GM12891 (cell line): ENCODE data around the gene CHPF.

Experiments
- DNase-seq: peaks from one replicate; pipeline ENCODE4 v3.0.0; 2011; ENCODE audit warnings: low spot score; ENCODE audit not compliant: insufficient read length
- FAIRE-seq: peaks from 2 replicates; lab custom pipeline; 2011; peaks lifted over from hg19 to GRCh38; lab: Jason Lieb, UNC
- PAX5 ChIP-seq: IDR thresholded peaks from 2 replicates; pipeline ENCODE4 v1.6.1; 2011; ENCODE audit warnings: low read length, moderate library complexity, mild to moderate bottlenecking; ENCODE audit not compliant: insufficient read depth, severe bottlenecking
- POLR2A ChIP-seq: IDR thresholded peaks from 2 replicates; pipeline ENCODE4 v1.6.1; 2011; ENCODE audit warnings: low read depth, low read length, control low read depth
- POLR2AphosphoS5 ChIP-seq: IDR thresholded peaks from 2 replicates; pipeline ENCODE4 v1.6.1; 2011; ENCODE audit warnings: low read depth, low read length, control low read depth
- POU2F2 ChIP-seq: IDR thresholded peaks from 2 replicates; pipeline ENCODE4 v1.6.1; 2011; ENCODE audit warnings: low read depth, mild to moderate bottlenecking, control low read depth, low read length, moderate library complexity
- SPI1 ChIP-seq: IDR thresholded peaks from 2 replicates; pipeline ENCODE4 v1.6.1; 2011; ENCODE audit warnings: low read depth, low read length, control low read depth
- TAF1 ChIP-seq: IDR thresholded peaks from 2 replicates; pipeline ENCODE4 v1.6.1; 2011; ENCODE audit warnings: low read depth, low read length, control low read depth

Gene CHPF

GRCh38 chr2:219552382-219553167 is 9.0 kb upstream of the CHPF start:
- FAIRE-seq (peak; percentile 38), DNase-seq (peak; percentile 87)
- TF ChIP-seq POU2F2, result no peak
- no peak for TF ChIP-seq PAX5
- TF ChIP-seq POLR2AphosphoS5, result no peak
- TF ChIP-seq POLR2A, result no peak
- no peak for TF ChIP-seq SPI1
- no peak for TF ChIP-seq TAF1

- DNase-seq, result no peak
- no peak for FAIRE-seq
- no peak for TF ChIP-seq POU2F2
- no peak for TF ChIP-seq TAF1
- TF ChIP-seq POLR2AphosphoS5, result no peak
- no peak for TF ChIP-seq PAX5
- no peak for TF ChIP-seq SPI1
Observed at GRCh38 chr2:219551441-219552381, 8.1 kb upstream of the CHPF start.

GRCh38 chr2:219549619-219550018 is 6.0 kb upstream of the CHPF start:
- FAIRE-seq (no peak), DNase-seq (no peak)
- TF ChIP-seq POLR2AphosphoS5 (no peak), PAX5 (no peak), POU2F2 (no peak), TAF1 (no peak), SPI1 (no peak)

- DNase-seq (no peak), FAIRE-seq (no peak)
- TF ChIP-seq POLR2AphosphoS5 (no peak), POLR2A (no peak), PAX5 (no peak), POU2F2 (no peak), TAF1 (no peak), SPI1 (no peak)
Observed at GRCh38 chr2:219548990-219549389, 5.4 kb upstream of the CHPF start.

GRCh38 chr2:219547621-219548020 is 4.0 kb upstream of the CHPF start:
- FAIRE-seq (no peak), DNase-seq (no peak)
- TF ChIP-seq SPI1 (no peak), PAX5 (no peak)

GRCh38 chr2:219545943-219546352 is 2.3 kb upstream of the CHPF start:
- no peak for TF ChIP-seq TAF1
- no peak for TF ChIP-seq PAX5
- no peak for TF ChIP-seq POLR2AphosphoS5
- FAIRE-seq, result no peak
- DNase-seq, result no peak

- FAIRE-seq, result no peak
- TF ChIP-seq TAF1 (no peak), POLR2AphosphoS5 (no peak), PAX5 (no peak), POU2F2 (no peak), SPI1 (no peak), POLR2A (no peak)
- DNase-seq, result no peak
Observed at GRCh38 chr2:219545295-219545942, 1.8 kb upstream of the CHPF start.

GRCh38 chr2:219544567-219544966 is 958 bp upstream of the CHPF start:
- TF ChIP-seq POLR2A (no peak), POU2F2 (no peak), TAF1 (no peak), POLR2AphosphoS5 (no peak), PAX5 (no peak), SPI1 (no peak)

GRCh38 chr2:219542931-219543595 is 546 bp downstream of the CHPF start:
- DNase-seq (peak; percentile 56), FAIRE-seq (peak; percentile 67)
- TF ChIP-seq POLR2A, result no peak
- no peak for TF ChIP-seq SPI1
- no peak for TF ChIP-seq POU2F2
- no peak for TF ChIP-seq TAF1
- no peak for TF ChIP-seq POLR2AphosphoS5
- no peak for TF ChIP-seq PAX5

More at GRCh38 chr2:219544567-219544966, 958 bp upstream of the CHPF start:
- FAIRE-seq (no peak), DNase-seq (no peak)
